HepG2 (cell line): ENCODE data around the gene EIF1. TPM values are rescaled to one million over a fixed set of nuclear protein-coding genes. Genes with fewer than 3 reads are reported as not detected.

ENCODE experiments used
- CEBPG ChIP-seq: IDR thresholded peaks from 2 replicates; pipeline ENCODE4 v1.6.1; 2016
- FOXO1 ChIP-seq: sonication (generic); formaldehyde crosslinking; IDR thresholded peaks from 2 replicates; pipeline ENCODE4 v1.4.0; 2020; ENCODE audit warnings: missing genetic modification reagents
- FOXP1 ChIP-seq, 2 experiments: fragments of 450-650 bp in 1 of 2; IDR thresholded peaks; 2 replicates each; pipeline ENCODE4 v1.6.1; 2017 to 2018; ENCODE audit warnings: antibody characterized with exemption in 1 of 2
- GZF1 ChIP-seq: sonication (generic); formaldehyde crosslinking; IDR thresholded peaks from 2 replicates; pipeline ENCODE4 v1.5.1; 2020; ENCODE audit warnings: mild to moderate bottlenecking, missing genetic modification reagents
- IKZF4 ChIP-seq: sonication (generic); formaldehyde crosslinking; IDR thresholded peaks from 2 replicates; pipeline ENCODE4 v1.5.1; 2020; ENCODE audit warnings: borderline replicate concordance, mild to moderate bottlenecking, low read depth, missing genetic modification reagents; ENCODE audit errors: not compliant biosample characterization
- JARID2 ChIP-seq: sonication (generic); formaldehyde crosslinking; IDR thresholded peaks from 2 replicates; pipeline ENCODE4 v1.8.1; 2023; ENCODE audit warnings: missing genetic modification reagents, inconsistent platforms; ENCODE audit not compliant: insufficient replicate concordance
- KAT7 ChIP-seq: IDR thresholded peaks from 2 replicates; pipeline ENCODE4 v1.6.1; 2018; ENCODE audit warnings: borderline replicate concordance, missing compliant biosample characterization
- MEF2D ChIP-seq: sonication (generic); formaldehyde crosslinking; IDR thresholded peaks from 2 replicates; pipeline ENCODE4 v1.5.1; 2020; ENCODE audit warnings: mild to moderate bottlenecking, missing genetic modification reagents
- NFE2L1 ChIP-seq: sonication (generic); formaldehyde crosslinking; IDR thresholded peaks from 2 replicates; pipeline ENCODE4 v1.4.0; 2020; ENCODE audit warnings: missing genetic modification reagents, mild to moderate bottlenecking, borderline replicate concordance
- SALL1 ChIP-seq: sonication (generic); formaldehyde crosslinking; IDR thresholded peaks from 2 replicates; pipeline ENCODE4 v1.8.0; 2022; ENCODE audit warnings: mild to moderate bottlenecking, missing genetic modification reagents
- SP4 ChIP-seq: sonication (generic); formaldehyde crosslinking; IDR thresholded peaks from 2 replicates; pipeline ENCODE4 v1.8.1; 2023; ENCODE audit warnings: mild to moderate bottlenecking, missing genetic modification reagents
- THAP8 ChIP-seq: sonication (generic); formaldehyde crosslinking; IDR thresholded peaks from 2 replicates; pipeline ENCODE4 v1.5.1; 2020; ENCODE audit warnings: missing genetic modification reagents, mild to moderate bottlenecking, borderline replicate concordance
- XRCC5 ChIP-seq: fragments of 200-400 bp; formaldehyde crosslinking; optimal IDR thresholded peaks from 2 replicates; pipeline ENCODE3; 2017; ENCODE audit warnings: mild to moderate bottlenecking, low read length
- ZBTB10 ChIP-seq: sonication (generic); formaldehyde crosslinking; IDR thresholded peaks from 2 replicates; pipeline ENCODE4 v1.4.0; 2020; ENCODE audit warnings: missing genetic modification reagents, borderline replicate concordance
- ZNF124 ChIP-seq: sonication (generic); formaldehyde crosslinking; IDR thresholded peaks from 2 replicates; pipeline ENCODE4 v1.4.0; 2020; ENCODE audit warnings: missing genetic modification reagents
- ZNF207 ChIP-seq: fragments of 450-650 bp; IDR thresholded peaks from 2 replicates; pipeline ENCODE4 v1.6.1; 2016; ENCODE audit warnings: antibody characterized with exemption, borderline replicate concordance
- ZNF224 ChIP-seq: sonication (generic); formaldehyde crosslinking; IDR thresholded peaks from 2 replicates; pipeline ENCODE4 v1.5.0; 2020; ENCODE audit warnings: mild to moderate bottlenecking, missing genetic modification reagents
- ZNF484 ChIP-seq: sonication (generic); formaldehyde crosslinking; IDR thresholded peaks from 2 replicates; pipeline ENCODE4 v1.5.1; 2020; ENCODE audit warnings: mild to moderate bottlenecking, low read depth, missing genetic modification reagents, borderline replicate concordance
- ZNF660 ChIP-seq: sonication (generic); formaldehyde crosslinking; IDR thresholded peaks from 2 replicates; pipeline ENCODE4 v1.5.1; 2020; ENCODE audit warnings: mild to moderate bottlenecking, low read depth, missing genetic modification reagents, borderline replicate concordance
- ZNF672 ChIP-seq: sonication (generic); formaldehyde crosslinking; IDR thresholded peaks from 2 replicates; pipeline ENCODE4 v1.8.1; 2022; ENCODE audit warnings: missing genetic modification reagents
- polyA plus RNA-seq, 8 experiments: library from polyadenylated mRNA; depleted of rRNA in 3 of 8; stranded (reverse) in 7 of 8; unstranded in 1 of 8; fragments of >200 nt; fragmentation: Illumina TruSeq in 4 of 8; extraction: Trizol in 4 of 8; gene quantifications; 2 replicates each; pipeline versions ENCODE4 v1.2.1 to v1.2.3, GENCODE V29; 2011 to 2016; ENCODE audit warnings: low read depth in 4 of 8, missing spikeins in 1 of 8, mixed read lengths in 1 of 8; ENCODE audit not compliant: insufficient read depth in 1 of 8
- total RNA-seq, 5 experiments: library from RNA; depleted of rRNA; stranded (reverse); fragments of >200 nt; fragmentation: Illumina TruSeq; extraction: Trizol; gene quantifications; 2 replicates each; pipeline ENCODE4 v1.2.3, GENCODE V29; 2016; ENCODE audit warnings: low read depth in 1 of 5
- TF ChIP-seq, protein P1 (sequence below), 2 experiments: sonication (generic) in 1 of 2; formaldehyde crosslinking in 1 of 2; IDR thresholded peaks; 2 replicates each; pipeline versions ENCODE4 v1.4.0 to v1.6.1; 2016 to 2020; ENCODE audit warnings: borderline replicate concordance in 1 of 2, low read depth in 1 of 2, mild to moderate bottlenecking in 1 of 2, missing genetic modification reagents in 1 of 2
- TF ChIP-seq, protein P2 (sequence below): IDR thresholded peaks from 2 replicates; pipeline ENCODE4 v1.6.1; 2016; ENCODE audit warnings: missing genetic modification reagents, missing compliant biosample characterization

Gene EIF1
- total and polyA plus RNA-seq, 2 of the 13 experiments (the other 11 are each of a cell fraction or from before 2014, with no cell fraction given) = 147 to 517 TPM

GRCh38 chr17:41647940-41648410 is 40.7 kb upstream of the EIF1 start (continued):
- TF ChIP-seq IKZF4 (no peak), JARID2 (CRISPR knock-in tag) (no peak), FOXP1 (IDR thresholded peaks at IDR 0.05) (no peak), FOXP1 (CRISPR knock-in tag; IDR thresholded peaks at IDR 0.05) (no peak), ZNF672 (CRISPR knock-in tag) (no peak), THAP8 (0 out of 2 replicates have a peak, but pooled peaks have one; percentile 61), MEF2D (no peak), FOXO1 (CRISPR knock-in tag) (no peak), XRCC5 (peak; percentile 92), SALL1 (CRISPR knock-in tag) (no peak; the same call in 1 of the 2 replicates), GZF1 (CRISPR knock-in tag) (peak; percentile 74; the same call in 1 of the 2 replicates), CEBPG (no peak), KAT7 (CRISPR knock-in tag) (no peak), ZBTB10 (CRISPR knock-in tag) (no peak), ZNF207 (no peak), ZNF224 (no peak), ZNF124 (CRISPR knock-in tag) (no peak), SP4 (CRISPR knock-in tag) (no peak), ZNF484 (no peak), NFE2L1 (CRISPR knock-in tag) (no peak), ZNF660 (CRISPR knock-in tag) (no peak)
- TF ChIP-seq, protein P1, sequence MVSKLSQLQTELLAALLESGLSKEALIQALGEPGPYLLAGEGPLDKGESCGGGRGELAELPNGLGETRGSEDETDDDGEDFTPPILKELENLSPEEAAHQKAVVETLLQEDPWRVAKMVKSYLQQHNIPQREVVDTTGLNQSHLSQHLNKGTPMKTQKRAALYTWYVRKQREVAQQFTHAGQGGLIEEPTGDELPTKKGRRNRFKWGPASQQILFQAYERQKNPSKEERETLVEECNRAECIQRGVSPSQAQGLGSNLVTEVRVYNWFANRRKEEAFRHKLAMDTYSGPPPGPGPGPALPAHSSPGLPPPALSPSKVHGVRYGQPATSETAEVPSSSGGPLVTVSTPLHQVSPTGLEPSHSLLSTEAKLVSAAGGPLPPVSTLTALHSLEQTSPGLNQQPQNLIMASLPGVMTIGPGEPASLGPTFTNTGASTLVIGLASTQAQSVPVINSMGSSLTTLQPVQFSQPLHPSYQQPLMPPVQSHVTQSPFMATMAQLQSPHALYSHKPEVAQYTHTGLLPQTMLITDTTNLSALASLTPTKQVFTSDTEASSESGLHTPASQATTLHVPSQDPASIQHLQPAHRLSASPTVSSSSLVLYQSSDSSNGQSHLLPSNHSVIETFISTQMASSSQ (IDR thresholded peaks at IDR 0.05; ENCODE audit: low read depth) = no peak
- TF ChIP-seq, protein P1 (CRISPR knock-in tag; IDR thresholded peaks at IDR 0.05; ENCODE audit: borderline replicate concordance) = no peak
- TF ChIP-seq, protein P2, sequence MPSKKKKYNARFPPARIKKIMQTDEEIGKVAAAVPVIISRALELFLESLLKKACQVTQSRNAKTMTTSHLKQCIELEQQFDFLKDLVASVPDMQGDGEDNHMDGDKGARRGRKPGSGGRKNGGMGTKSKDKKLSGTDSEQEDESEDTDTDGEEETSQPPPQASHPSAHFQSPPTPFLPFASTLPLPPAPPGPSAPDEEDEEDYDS (CRISPR knock-in tag) = no peak
